BJ (cell line): ENCODE data around the gene NABP1. TPM values are rescaled to one million over a fixed set of nuclear protein-coding genes. Genes with fewer than 3 reads are reported as not detected.
"Not testable (repeated sequence)": the region's sequence is repeated elsewhere in the genome, so short reads cannot be mapped to it uniquely, and the experiment has no call there.

ENCODE experiments used
- CTCF ChIA-PET: fragments of 350-600 bp; formaldehyde crosslinking; extraction: SDS; loops from one replicate; lab custom pipeline; 2021; ENCODE audit warnings: antibody characterized with exemption, inconsistent platforms; lab: Yijun Ruan, JAX
- POLR2A ChIA-PET: fragments of 300-600 bp; sonication (Branson Sonifier 250); formaldehyde crosslinking; extraction: SDS; loops from one replicate; lab custom pipeline; 2021; ENCODE audit warnings: antibody characterized with exemption; lab: Charles Lee
- DNase-seq: peaks from one replicate; pipeline ENCODE4 v3.0.0-alpha.2; 2011; ENCODE audit warnings: low read depth
- H3K27me3 ChIP-seq: 2 replicates; pipeline ENCODE4 v1.6.0; 2011; ENCODE audit warnings: low read length; ENCODE audit not compliant: control insufficient read depth, insufficient read depth
- H3K36me3 ChIP-seq: 2 replicates; pipeline ENCODE4 v1.5.1; 2011; ENCODE audit warnings: low read length; ENCODE audit not compliant: control insufficient read depth, insufficient read depth
- H3K4me3 ChIP-seq: 2 replicates; pipeline ENCODE4 v1.5.1; 2011; ENCODE audit warnings: low read depth, mild to moderate bottlenecking, control low read depth, low read length
- polyA plus RNA-seq: library from polyadenylated mRNA; depleted of rRNA; stranded (reverse); fragments of >200 nt; gene quantifications from 2 replicates; pipeline ENCODE4 v1.2.3, GENCODE V29; 2011
- TF ChIP-seq, protein P1 (sequence below): IDR thresholded peaks from 2 replicates; pipeline ENCODE4 v1.5.1; 2011; ENCODE audit warnings: low read depth, mild to moderate bottlenecking, control low read depth, inconsistent platforms, low read length, moderate library complexity; ENCODE audit not compliant: insufficient read depth

Gene NABP1
- polyA plus RNA-seq, 1 experiment, result 63.8 TPM

DNA sequence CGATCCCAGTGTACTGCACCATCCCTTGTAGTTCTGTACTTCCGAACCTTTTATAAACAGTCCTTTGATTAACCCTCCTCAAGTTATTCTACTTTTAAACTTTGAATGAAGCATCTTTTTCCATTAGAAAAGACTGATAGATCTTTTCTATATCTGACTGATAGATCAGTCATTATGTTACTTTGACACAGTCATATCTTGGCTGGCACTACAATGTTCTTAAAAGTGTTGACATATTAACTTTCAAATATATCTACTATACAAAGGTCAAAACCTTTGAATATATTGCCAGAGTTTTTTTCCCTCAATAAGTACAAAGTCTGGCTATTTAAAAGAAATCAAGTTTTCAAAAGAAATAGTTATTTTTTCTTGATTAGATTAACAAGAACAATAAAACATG, 35.4 kb upstream of the NABP1 start:
- H3K4me3 ChIP-seq, result no peak overlapping the region
- POLR2A ChIA-PET, result no interaction called here
- H3K27me3 ChIP-seq, result no peaks in the 10 kb centered on the region
- no peaks in the 10 kb centered on the region for H3K36me3 ChIP-seq
- CTCF ChIA-PET, result no interaction called here
- TF ChIP-seq, protein P1, sequence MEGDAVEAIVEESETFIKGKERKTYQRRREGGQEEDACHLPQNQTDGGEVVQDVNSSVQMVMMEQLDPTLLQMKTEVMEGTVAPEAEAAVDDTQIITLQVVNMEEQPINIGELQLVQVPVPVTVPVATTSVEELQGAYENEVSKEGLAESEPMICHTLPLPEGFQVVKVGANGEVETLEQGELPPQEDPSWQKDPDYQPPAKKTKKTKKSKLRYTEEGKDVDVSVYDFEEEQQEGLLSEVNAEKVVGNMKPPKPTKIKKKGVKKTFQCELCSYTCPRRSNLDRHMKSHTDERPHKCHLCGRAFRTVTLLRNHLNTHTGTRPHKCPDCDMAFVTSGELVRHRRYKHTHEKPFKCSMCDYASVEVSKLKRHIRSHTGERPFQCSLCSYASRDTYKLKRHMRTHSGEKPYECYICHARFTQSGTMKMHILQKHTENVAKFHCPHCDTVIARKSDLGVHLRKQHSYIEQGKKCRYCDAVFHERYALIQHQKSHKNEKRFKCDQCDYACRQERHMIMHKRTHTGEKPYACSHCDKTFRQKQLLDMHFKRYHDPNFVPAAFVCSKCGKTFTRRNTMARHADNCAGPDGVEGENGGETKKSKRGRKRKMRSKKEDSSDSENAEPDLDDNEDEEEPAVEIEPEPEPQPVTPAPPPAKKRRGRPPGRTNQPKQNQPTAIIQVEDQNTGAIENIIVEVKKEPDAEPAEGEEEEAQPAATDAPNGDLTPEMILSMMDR, result no peak
- DNase-seq, result no peak

DNA sequence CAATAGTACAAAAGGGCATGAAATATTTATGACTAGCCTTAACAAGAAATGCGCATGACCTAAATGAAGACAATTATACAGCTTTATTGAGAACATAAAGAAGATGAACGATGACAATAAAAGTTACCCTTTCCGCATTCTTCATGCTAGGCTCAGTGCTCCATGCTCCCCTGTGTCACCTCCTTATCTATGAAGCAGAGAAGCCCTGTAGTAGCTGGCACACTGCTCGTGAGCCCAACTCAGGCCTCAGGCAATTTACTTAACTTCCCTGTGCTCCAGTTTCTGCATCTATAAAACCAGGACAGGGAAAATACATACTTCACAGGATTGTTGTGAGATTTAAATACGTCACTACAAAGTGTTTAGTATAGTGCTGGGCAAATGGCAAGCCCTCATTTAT, 34.5 kb upstream of the NABP1 start:
- no peaks in the 10 kb centered on the region for H3K36me3 ChIP-seq
- TF ChIP-seq, protein P1, result no peak
- no peaks in the 10 kb centered on the region for H3K27me3 ChIP-seq
- DNase-seq, result no peak
- POLR2A ChIA-PET, result no interaction called here
- CTCF ChIA-PET, result no interaction called here
- no peak overlapping the region for H3K4me3 ChIP-seq

DNA sequence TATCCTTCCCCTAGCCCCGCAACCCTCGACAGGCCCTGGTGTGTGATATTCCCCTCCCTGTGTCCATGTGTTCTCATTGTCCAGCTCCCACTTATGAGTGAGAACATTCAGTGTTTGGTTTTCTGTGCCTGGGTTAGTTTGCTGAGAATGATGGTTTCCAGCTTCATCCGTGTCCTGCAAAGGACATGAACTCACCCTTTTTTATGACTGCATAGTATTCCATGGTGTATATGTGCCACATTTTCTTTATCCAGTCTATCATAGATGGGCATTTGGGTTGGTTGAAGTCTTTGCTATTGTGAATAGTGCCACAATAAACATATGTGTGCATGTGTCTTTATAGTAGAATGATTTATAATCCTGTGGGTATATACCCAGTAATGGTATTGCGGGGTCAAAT, 33.3 kb upstream of the NABP1 start:
- H3K36me3 ChIP-seq, H3K4me3 ChIP-seq, H3K27me3 ChIP-seq, DNase-seq, POLR2A ChIA-PET: not testable (repeated sequence)
- CTCF ChIA-PET, result interaction anchor here (1.0 to 1.2 kb wide), 2 partner anchors 13 to 81 kb away, joined by 3 to 4 read pairs; no protein-coding TSS in a partner anchor

DNA sequence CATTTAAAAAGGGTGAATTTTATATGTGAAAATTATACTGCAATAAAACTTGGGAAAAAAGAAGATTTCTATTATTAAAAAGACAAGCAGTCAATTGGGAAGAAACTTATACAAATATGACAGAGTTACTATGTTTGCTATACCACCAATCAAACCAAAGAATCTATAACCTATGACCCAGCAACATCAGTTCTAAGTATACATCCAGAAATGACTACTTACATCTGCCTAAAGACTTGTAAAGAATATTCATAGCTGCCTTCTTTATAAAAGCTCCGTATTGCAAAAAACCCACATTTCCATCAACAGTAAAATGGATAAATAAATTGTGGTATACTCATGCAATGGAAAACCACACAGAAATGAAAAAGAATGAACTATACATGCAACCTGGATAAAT, 32.9 kb upstream of the NABP1 start:
- no peaks in the 10 kb centered on the region for H3K36me3 ChIP-seq
- ChIA-PET CTCF (interaction anchor here (1.0 to 1.2 kb wide), 2 partner anchors 13 to 81 kb away, joined by 3 to 4 read pairs; no protein-coding TSS in a partner anchor), POLR2A (no interaction called here)
- TF ChIP-seq, protein P1, result no peak
- H3K4me3 ChIP-seq, result no peak overlapping the region
- no peaks in the 10 kb centered on the region for H3K27me3 ChIP-seq
- DNase-seq, result no peak

DNA sequence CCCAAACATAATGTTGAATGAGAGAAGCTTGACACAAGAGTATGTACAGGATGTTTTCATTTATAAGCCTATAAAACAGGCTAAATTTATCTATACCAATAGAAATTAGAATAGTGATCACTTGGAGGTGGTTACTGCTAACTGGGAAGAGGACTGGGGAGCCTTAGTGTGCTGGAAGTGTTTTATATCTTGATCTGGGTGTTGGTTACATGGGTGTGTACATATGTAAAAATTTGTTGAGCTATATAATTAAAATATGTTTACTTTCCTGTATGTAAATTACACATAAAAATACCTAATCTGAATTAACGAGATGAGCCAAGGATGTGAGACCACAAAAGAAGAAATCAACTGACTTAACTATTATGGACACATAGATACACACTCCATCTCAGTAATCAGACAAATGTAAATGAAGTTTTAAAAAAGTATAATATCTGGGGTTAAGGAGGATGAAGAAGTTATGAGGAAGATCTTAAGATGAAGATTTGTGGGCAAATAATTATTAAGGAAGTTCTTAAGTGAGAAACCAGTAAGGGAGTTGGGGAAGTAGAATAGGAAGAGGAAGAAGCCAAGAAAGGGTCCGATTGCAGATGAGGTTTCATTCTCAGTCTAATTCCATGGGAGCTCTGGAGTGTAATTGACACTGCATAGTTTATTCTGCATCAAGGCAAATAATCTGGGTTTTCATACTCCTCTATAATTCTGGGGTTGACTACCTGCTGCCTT, 32.3 kb upstream of the NABP1 start:
- ChIA-PET CTCF (interaction anchor here (1.0 to 1.8 kb wide), 2 partner anchors 9 to 82 kb away, joined by 4 read pairs; no protein-coding TSS in a partner anchor), POLR2A (interaction anchor here (0.5 kb wide), 1 partner anchor 35 kb away, joined by 3 read pairs; no protein-coding TSS in a partner anchor)
- Histone ChIP-seq H3K4me3 (no peak overlapping the region), H3K27me3 (no peaks in the 10 kb centered on the region), H3K36me3 (no peaks in the 10 kb centered on the region)
- DNase-seq, result no peak
- TF ChIP-seq, protein P1, result no peak
